Measurements from ENCODE around the gene MED10.
"Not testable (repeated sequence)": the region's sequence is repeated elsewhere in the genome, so short reads cannot be mapped to it uniquely, and the experiment has no call there.

MED10 gene

GRCh38 chr5:6363454-6364011, 14.8 kb downstream of the MED10 start:
- peaks cover 0 to 51% (median 29%) of the 10 kb centered on the region in 4 experiments for H3K4me1 ChIP-seq (ENCODE audit: control extremely low read depth in 1 of 4, control insufficient read depth in 4 of 4, insufficient read depth in 4 of 4, low read length in 3 of 4)
- H3K27ac ChIP-seq (ENCODE audit: insufficient read depth in 1 of 2, low read depth in 1 of 2, low read length in 2 of 2, poor library complexity in 1 of 2, severe bottlenecking in 2 of 2); H3K27me3 ChIP-seq (replicated peaks in 2 of 5; ENCODE audit: control insufficient read depth in 4 of 5, insufficient read depth in 5 of 5, low read length in 4 of 5); H3K9me3 ChIP-seq (ENCODE audit: control extremely low read depth in 1 of 5, control insufficient read depth in 4 of 5, insufficient read depth in 2 of 5, low read depth in 1 of 5, low read length in 4 of 5); CTCF ChIA-PET; POLR2A ChIA-PET; H3K4me3 ChIP-seq (ENCODE audit: control insufficient read depth in 1 of 7, extremely low read depth in 1 of 7, insufficient read depth in 4 of 7, low read depth in 2 of 7, low read length in 6 of 7); H3K36me3 ChIP-seq (ENCODE audit: control insufficient read depth in 4 of 4, insufficient read depth in 4 of 4, low read length in 3 of 4); DNase-seq: not testable (repeated sequence)
- 100% methylated on average over 1 of the region's 5 CpGs for WGBS (ENCODE audit: insufficient coverage)

- no peak for DNase-seq
- Histone ChIP-seq H3K4me1 (ENCODE audit: control extremely low read depth in 1 of 4, control insufficient read depth in 4 of 4, insufficient read depth in 4 of 4, low read length in 3 of 4) (peaks cover 0 to 51% (median 29%) of the 10 kb centered on the region in 4 experiments), H3K4me3 (ENCODE audit: control insufficient read depth in 1 of 7, extremely low read depth in 1 of 7, insufficient read depth in 4 of 7, low read depth in 2 of 7, low read length in 6 of 7) (no peak overlapping the region), H3K36me3 (ENCODE audit: control insufficient read depth in 4 of 4, insufficient read depth in 4 of 4, low read length in 3 of 4) (peaks cover 0 to 3% (median 1%) of the 10 kb centered on the region in 4 experiments), H3K27me3 (replicated peaks in 2 of 5; ENCODE audit: control insufficient read depth in 4 of 5, insufficient read depth in 5 of 5, low read length in 4 of 5) (no peaks in the 10 kb centered on the region), H3K27ac (ENCODE audit: insufficient read depth in 1 of 2, low read depth in 1 of 2, low read length in 2 of 2, poor library complexity in 1 of 2, severe bottlenecking in 2 of 2) (no peak overlapping the region), H3K9me3 (ENCODE audit: control extremely low read depth in 1 of 5, control insufficient read depth in 4 of 5, insufficient read depth in 2 of 5, low read depth in 1 of 5, low read length in 4 of 5) (no peaks in the 10 kb centered on the region)
- ChIA-PET POLR2A (no interaction called here), CTCF (no interaction called here)
- 98% methylated on average over 7 of the region's 7 CpGs for WGBS (ENCODE audit: insufficient coverage)
Measured at GRCh38 chr5:6362846-6363245, 15.5 kb downstream of the MED10 start.

- ChIA-PET CTCF (interaction anchor here (1.1 kb wide), 1 partner anchor 37 kb away, joined by 3 read pairs; no protein-coding TSS in a partner anchor), POLR2A (no interaction called here)
- 98% methylated on average over 6 of the region's 8 CpGs for WGBS (ENCODE audit: insufficient coverage)
- Histone ChIP-seq H3K4me3 (ENCODE audit: control insufficient read depth in 1 of 7, extremely low read depth in 1 of 7, insufficient read depth in 4 of 7, low read depth in 2 of 7, low read length in 6 of 7) (no peak overlapping the region), H3K36me3 (ENCODE audit: control insufficient read depth in 4 of 4, insufficient read depth in 4 of 4, low read length in 3 of 4) (peaks cover 0 to 3% (median 0%) of the 10 kb centered on the region in 4 experiments), H3K9me3 (ENCODE audit: control extremely low read depth in 1 of 5, control insufficient read depth in 4 of 5, insufficient read depth in 2 of 5, low read depth in 1 of 5, low read length in 4 of 5) (no peaks in the 10 kb centered on the region), H3K4me1 (ENCODE audit: control extremely low read depth in 1 of 4, control insufficient read depth in 4 of 4, insufficient read depth in 4 of 4, low read length in 3 of 4) (peaks cover 0 to 40% (median 20%) of the 10 kb centered on the region in 4 experiments), H3K27me3 (replicated peaks in 2 of 5; ENCODE audit: control insufficient read depth in 4 of 5, insufficient read depth in 5 of 5, low read length in 4 of 5) (no peaks in the 10 kb centered on the region), H3K27ac (ENCODE audit: insufficient read depth in 1 of 2, low read depth in 1 of 2, low read length in 2 of 2, poor library complexity in 1 of 2, severe bottlenecking in 2 of 2) (no peak overlapping the region)
- DNase-seq = no peak
Measured at GRCh38 chr5:6361101-6361500, 17.2 kb downstream of the MED10 start.

DNA sequence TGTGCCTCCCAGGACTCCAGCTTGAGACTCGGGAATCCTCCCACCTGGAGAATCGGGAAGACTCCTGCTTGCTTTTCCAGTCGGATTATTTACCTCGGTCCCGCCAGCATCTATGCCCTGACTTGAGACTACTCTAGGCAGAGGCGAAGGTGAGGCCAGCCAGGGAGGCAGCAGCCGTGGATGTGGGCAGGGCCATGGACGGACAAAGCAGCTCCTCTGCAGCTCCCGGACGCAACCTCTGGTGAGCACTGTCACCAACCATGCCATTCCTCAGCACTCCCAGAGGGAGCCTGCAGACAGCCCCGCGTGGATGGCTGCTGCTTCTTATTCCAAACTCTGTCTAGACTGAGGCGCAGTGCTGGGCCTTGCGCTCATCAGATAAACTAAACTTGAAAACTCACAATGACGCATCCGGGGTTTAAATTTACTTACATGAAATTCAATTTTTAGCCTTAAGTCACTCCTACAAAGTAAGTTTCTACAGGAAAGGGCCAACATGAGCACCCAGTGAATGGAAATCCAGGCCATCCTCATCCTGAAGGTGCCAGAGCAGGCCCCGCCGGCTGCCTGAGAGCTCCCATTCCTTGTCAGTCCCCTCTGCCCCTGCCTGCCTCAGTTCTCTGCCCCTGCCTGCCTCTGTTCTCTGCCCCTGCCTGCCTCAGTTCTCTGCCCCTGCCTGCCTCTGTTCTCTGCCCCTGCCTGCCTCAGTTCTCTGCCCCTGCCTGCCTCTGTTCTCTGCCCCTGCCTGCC, 17.8 kb downstream of the MED10 start:
- DNase-seq = no peak
- CTCF ChIA-PET = interaction anchor here (1.1 to 1.7 kb wide), 2 partner anchors 8 to 37 kb away, joined by 3 to 5 read pairs; no protein-coding TSS in a partner anchor
- H3K36me3 ChIP-seq (ENCODE audit: control insufficient read depth in 4 of 4, insufficient read depth in 4 of 4, low read length in 3 of 4) = peaks cover 0 to 3% (median 0%) of the 10 kb centered on the region in 4 experiments
- no peaks in the 10 kb centered on the region for H3K27me3 ChIP-seq (replicated peaks in 2 of 5; ENCODE audit: control insufficient read depth in 4 of 5, insufficient read depth in 5 of 5, low read length in 4 of 5)
- peak overlapping the region in 4 of 7 experiments; percentile 19 to 58 (median 31) for H3K4me3 ChIP-seq (ENCODE audit: control insufficient read depth in 1 of 7, extremely low read depth in 1 of 7, insufficient read depth in 4 of 7, low read depth in 2 of 7, low read length in 6 of 7)
- H3K9me3 ChIP-seq (ENCODE audit: control extremely low read depth in 1 of 5, control insufficient read depth in 4 of 5, insufficient read depth in 2 of 5, low read depth in 1 of 5, low read length in 4 of 5) = no peaks in the 10 kb centered on the region
- H3K27ac ChIP-seq (ENCODE audit: insufficient read depth in 1 of 2, low read depth in 1 of 2, low read length in 2 of 2, poor library complexity in 1 of 2, severe bottlenecking in 2 of 2) = no peak overlapping the region
- POLR2A ChIA-PET = no interaction called here
- 93% methylated on average over 18 of the region's 18 CpGs for WGBS (ENCODE audit: insufficient coverage)
- H3K4me1 ChIP-seq (ENCODE audit: control extremely low read depth in 1 of 4, control insufficient read depth in 4 of 4, insufficient read depth in 4 of 4, low read length in 3 of 4) = peaks cover 0 to 34% (median 17%) of the 10 kb centered on the region in 4 experiments

GRCh38 chr5:6359555-6360322, 18.6 kb downstream of the MED10 start:
- Histone ChIP-seq H3K36me3 (ENCODE audit: control insufficient read depth in 4 of 4, insufficient read depth in 4 of 4, low read length in 3 of 4) (peaks cover 0 to 3% (median 0%) of the 10 kb centered on the region in 4 experiments), H3K27me3 (replicated peaks in 2 of 5; ENCODE audit: control insufficient read depth in 4 of 5, insufficient read depth in 5 of 5, low read length in 4 of 5) (no peaks in the 10 kb centered on the region), H3K4me1 (ENCODE audit: control extremely low read depth in 1 of 4, control insufficient read depth in 4 of 4, insufficient read depth in 4 of 4, low read length in 3 of 4) (peaks cover 0 to 29% (median 17%) of the 10 kb centered on the region in 4 experiments), H3K4me3 (ENCODE audit: control insufficient read depth in 1 of 7, extremely low read depth in 1 of 7, insufficient read depth in 4 of 7, low read depth in 2 of 7, low read length in 6 of 7) (peak overlapping the region in 4 of 7 experiments; percentile 19 to 58 (median 31)), H3K9me3 (ENCODE audit: control extremely low read depth in 1 of 5, control insufficient read depth in 4 of 5, insufficient read depth in 2 of 5, low read depth in 1 of 5, low read length in 4 of 5) (no peaks in the 10 kb centered on the region), H3K27ac (ENCODE audit: insufficient read depth in 1 of 2, low read depth in 1 of 2, low read length in 2 of 2, poor library complexity in 1 of 2, severe bottlenecking in 2 of 2) (no peak overlapping the region)
- CTCF ChIA-PET = interaction anchor here (1.7 kb wide), 1 partner anchor 9 kb away, joined by 5 read pairs; no protein-coding TSS in a partner anchor
- POLR2A ChIA-PET = no interaction called here
- DNase-seq = peak; percentile 7 to 69 (median 41)
- 8% methylated on average over 10 of the region's 16 CpGs for WGBS (ENCODE audit: insufficient coverage)

GRCh38 chr5:6358434-6358820, 19.9 kb downstream of the MED10 start:
- 98% methylated on average over 5 of the region's 6 CpGs for WGBS (ENCODE audit: insufficient coverage)
- Histone ChIP-seq H3K27me3 (replicated peaks in 2 of 5; ENCODE audit: control insufficient read depth in 4 of 5, insufficient read depth in 5 of 5, low read length in 4 of 5) (no peaks in the 10 kb centered on the region), H3K27ac (ENCODE audit: insufficient read depth in 1 of 2, low read depth in 1 of 2, low read length in 2 of 2, poor library complexity in 1 of 2, severe bottlenecking in 2 of 2) (no peak overlapping the region), H3K9me3 (ENCODE audit: control extremely low read depth in 1 of 5, control insufficient read depth in 4 of 5, insufficient read depth in 2 of 5, low read depth in 1 of 5, low read length in 4 of 5) (no peaks in the 10 kb centered on the region), H3K4me3 (ENCODE audit: control insufficient read depth in 1 of 7, extremely low read depth in 1 of 7, insufficient read depth in 4 of 7, low read depth in 2 of 7, low read length in 6 of 7) (no peak overlapping the region), H3K36me3 (ENCODE audit: control insufficient read depth in 4 of 4, insufficient read depth in 4 of 4, low read length in 3 of 4) (peaks cover 0 to 3% (median 0%) of the 10 kb centered on the region in 4 experiments), H3K4me1 (ENCODE audit: control extremely low read depth in 1 of 4, control insufficient read depth in 4 of 4, insufficient read depth in 4 of 4, low read length in 3 of 4) (peaks cover 0 to 31% (median 19%) of the 10 kb centered on the region in 4 experiments)
- POLR2A ChIA-PET = no interaction called here
- CTCF ChIA-PET = interaction anchor here (1.7 kb wide), 1 partner anchor 10 kb away, joined by 5 read pairs; no protein-coding TSS in a partner anchor
- DNase-seq = no peak
